ENCODE results near the gene LUM. TPM values are rescaled to one million over a fixed set of nuclear protein-coding genes. Genes with fewer than 3 reads are reported as not detected.

LUM gene
- total RNA-seq, 2 donors from 2014 or later = 35.9 to 93.7 TPM

GRCh38 chr12:91058786-91059185 is 52.5 kb downstream of the LUM start:
- 69 to 76% methylated on average over 1 of the region's 1 CpG for WGBS, 2 donors
- Histone ChIP-seq H3K9me3 (no peaks in the 10 kb centered on the region), H3K27me3 (no peaks in the 10 kb centered on the region), H3K4me3 (no peak overlapping the region), H3K4me1 (no peaks in the 10 kb centered on the region), H3K36me3 (replicated peaks in 1 of 2; ENCODE audit: insufficient read depth in 1 of 2, low read depth in 2 of 2) (no peaks in the 10 kb centered on the region), H3K27ac (no peak overlapping the region)
- DNase-seq (no peak), ATAC-seq (no peak)
- intact Hi-C loops (cut with DNase I) = no loop called here
- TF ChIP-seq POLR2A (IDR thresholded peaks at IDR 0.05) = no peak
- TF ChIP-seq, protein P1, sequence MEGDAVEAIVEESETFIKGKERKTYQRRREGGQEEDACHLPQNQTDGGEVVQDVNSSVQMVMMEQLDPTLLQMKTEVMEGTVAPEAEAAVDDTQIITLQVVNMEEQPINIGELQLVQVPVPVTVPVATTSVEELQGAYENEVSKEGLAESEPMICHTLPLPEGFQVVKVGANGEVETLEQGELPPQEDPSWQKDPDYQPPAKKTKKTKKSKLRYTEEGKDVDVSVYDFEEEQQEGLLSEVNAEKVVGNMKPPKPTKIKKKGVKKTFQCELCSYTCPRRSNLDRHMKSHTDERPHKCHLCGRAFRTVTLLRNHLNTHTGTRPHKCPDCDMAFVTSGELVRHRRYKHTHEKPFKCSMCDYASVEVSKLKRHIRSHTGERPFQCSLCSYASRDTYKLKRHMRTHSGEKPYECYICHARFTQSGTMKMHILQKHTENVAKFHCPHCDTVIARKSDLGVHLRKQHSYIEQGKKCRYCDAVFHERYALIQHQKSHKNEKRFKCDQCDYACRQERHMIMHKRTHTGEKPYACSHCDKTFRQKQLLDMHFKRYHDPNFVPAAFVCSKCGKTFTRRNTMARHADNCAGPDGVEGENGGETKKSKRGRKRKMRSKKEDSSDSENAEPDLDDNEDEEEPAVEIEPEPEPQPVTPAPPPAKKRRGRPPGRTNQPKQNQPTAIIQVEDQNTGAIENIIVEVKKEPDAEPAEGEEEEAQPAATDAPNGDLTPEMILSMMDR (IDR thresholded peaks at IDR 0.05) = no peak

GRCh38 chr12:91057368-91058165 is 53.7 kb downstream of the LUM start, which contains the start of gene KERA:
Gene KERA, minus strand, starts transcription at chr12:91058024. Its CDS starts 1,743 bp downstream, at chr12:91056281.
- WGBS, 2 donors = 34 to 46% methylated on average over 9 of the region's 9 CpGs
- H3K36me3 ChIP-seq (replicated peaks in 1 of 2; ENCODE audit: insufficient read depth in 1 of 2, low read depth in 2 of 2) = no peaks in the 10 kb centered on the region
- H3K4me1 ChIP-seq = no peaks in the 10 kb centered on the region
- H3K27me3 ChIP-seq = no peaks in the 10 kb centered on the region
- intact Hi-C loops (cut with DNase I) = no loop called here
- no peaks in the 10 kb centered on the region for H3K9me3 ChIP-seq
- no peak within 1 kb of the TSS for H3K4me3 ChIP-seq
- TF ChIP-seq, protein P1 (IDR thresholded peaks at IDR 0.05) = no peak
- TF ChIP-seq POLR2A (IDR thresholded peaks at IDR 0.05) = no peak
- no peak for DNase-seq
- H3K27ac ChIP-seq = no peak within 1 kb of the TSS
- ATAC-seq = no peak

DNA sequence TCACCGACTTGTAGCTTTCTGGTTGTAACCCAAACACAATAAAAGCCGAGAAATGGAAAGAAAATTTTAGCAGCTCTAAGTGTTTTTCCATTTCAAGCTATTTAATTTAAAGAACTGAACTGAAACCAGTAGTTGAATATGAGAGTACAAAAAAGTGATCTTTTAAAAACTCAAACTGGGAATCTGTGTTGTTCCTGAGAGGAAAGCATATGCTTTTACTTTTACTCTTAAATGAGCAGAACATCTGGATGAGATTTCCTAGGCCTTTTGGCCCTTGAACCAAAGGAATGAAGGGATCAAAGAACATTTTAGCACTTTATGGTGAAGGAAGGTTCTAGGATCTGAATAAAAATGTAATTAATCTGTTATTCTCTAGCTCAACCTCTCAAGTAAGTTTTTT is 54.8 kb downstream of the LUM start:
- TF ChIP-seq POLR2A (IDR thresholded peaks at IDR 0.05) = no peak
- TF ChIP-seq, protein P1 (IDR thresholded peaks at IDR 0.05) = no peak
- Histone ChIP-seq H3K4me1 (no peaks in the 10 kb centered on the region), H3K27ac (no peak overlapping the region), H3K4me3 (no peak overlapping the region), H3K27me3 (no peaks in the 10 kb centered on the region), H3K36me3 (replicated peaks in 1 of 2; ENCODE audit: insufficient read depth in 1 of 2, low read depth in 2 of 2) (no peaks in the 10 kb centered on the region), H3K9me3 (no peaks in the 10 kb centered on the region)
- ATAC-seq = no peak
- DNase-seq = no peak
- 84 to 87% methylated on average over 2 of the region's 2 CpGs for WGBS, 2 donors
- intact Hi-C loops (cut with DNase I) = no loop called here

DNA sequence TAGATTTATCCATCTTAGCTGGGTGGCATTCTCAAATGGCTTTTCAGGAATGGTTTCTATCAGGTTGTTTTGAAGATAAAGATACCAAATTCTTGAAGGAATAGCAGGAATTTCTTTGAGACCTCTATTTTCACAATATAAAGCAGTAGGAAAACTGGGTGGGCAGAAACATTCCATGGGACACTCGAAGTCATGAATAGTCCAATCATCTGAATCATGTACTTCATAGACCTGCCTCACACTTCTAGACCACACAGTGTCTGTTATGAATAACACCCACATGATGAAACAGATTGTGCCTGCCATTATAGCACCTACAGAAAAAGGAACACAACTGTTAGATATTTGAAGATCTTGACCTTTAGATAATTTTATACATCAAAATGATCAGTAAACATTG is 55.3 kb downstream of the LUM start:
- Histone ChIP-seq H3K27ac (no peak overlapping the region), H3K27me3 (no peaks in the 10 kb centered on the region), H3K4me1 (no peaks in the 10 kb centered on the region), H3K9me3 (no peaks in the 10 kb centered on the region), H3K4me3 (no peak overlapping the region), H3K36me3 (replicated peaks in 1 of 2; ENCODE audit: insufficient read depth in 1 of 2, low read depth in 2 of 2) (no peaks in the 10 kb centered on the region)
- intact Hi-C loops (cut with DNase I) = no loop called here
- ATAC-seq = no peak
- TF ChIP-seq, protein P1 (IDR thresholded peaks at IDR 0.05) = no peak
- TF ChIP-seq POLR2A (IDR thresholded peaks at IDR 0.05) = no peak
- no peak for DNase-seq
- WGBS, 2 donors = 37 to 53% methylated on average over 1 of the region's 1 CpG

All from body of pancreas (tissue), 4 donors.